HEK293T (cell line): ENCODE data around the gene KIRREL3.

Source experiments
- BHLHE40 ChIP-seq: fragments of 450-650 bp; IDR thresholded peaks from 2 replicates; pipeline ENCODE4 v1.6.1; 2016; ENCODE audit warnings: mild to moderate bottlenecking, moderate library complexity, borderline replicate concordance
- CTBP1 ChIP-seq: fragments of 450-650 bp; IDR thresholded peaks from 2 replicates; pipeline ENCODE4 v1.6.1; 2016; ENCODE audit warnings: borderline replicate concordance
- ELF4 ChIP-seq: fragments of 450-650 bp; IDR thresholded peaks from 2 replicates; pipeline ENCODE4 v1.6.1; 2017; ENCODE audit warnings: antibody characterized with exemption
- FOXA1 ChIP-seq: fragments of 450-650 bp; IDR thresholded peaks from 2 replicates; pipeline ENCODE4 v1.6.1; 2016; ENCODE audit warnings: mild to moderate bottlenecking
- FOXK2 ChIP-seq: fragments of 450-650 bp; IDR thresholded peaks from 2 replicates; pipeline ENCODE4 v1.6.1; 2016; ENCODE audit warnings: mild to moderate bottlenecking
- HDGF ChIP-seq: fragments of 450-650 bp; IDR thresholded peaks from 2 replicates; pipeline ENCODE4 v1.6.1; 2017; ENCODE audit warnings: antibody characterized with exemption, borderline replicate concordance
- SP1 ChIP-seq: fragments of 450-650 bp; IDR thresholded peaks from 2 replicates; pipeline ENCODE4 v1.6.1; 2017

DNA sequence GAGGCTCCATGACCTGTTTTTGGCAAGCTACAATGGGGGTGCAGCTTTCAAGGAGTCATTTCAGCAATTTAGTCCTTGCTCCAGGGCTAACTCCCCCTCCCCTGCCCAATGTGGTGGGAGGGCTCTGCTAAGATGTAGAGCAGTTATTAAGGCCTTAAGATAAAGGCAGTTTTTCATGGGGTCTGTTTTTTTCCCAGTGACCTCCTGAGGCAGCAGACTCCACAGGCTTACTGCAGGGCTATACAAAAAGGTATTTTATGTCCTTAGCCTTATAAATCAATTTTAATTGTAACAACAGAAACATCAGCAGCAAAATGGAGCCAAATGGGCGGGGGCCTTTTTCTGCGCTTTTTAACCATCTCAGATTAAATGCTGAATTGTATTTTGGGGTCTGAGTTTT lies 192.3 kb downstream of the KIRREL3 start:
- TF ChIP-seq BHLHE40 (no peak), HDGF (no peak), ELF4 (no peak), SP1 (no peak), FOXA1 (no peak), FOXK2 (no peak), CTBP1 (no peak)
